ENCODE measurements around the gene NNMT.

NNMT gene

DNA sequence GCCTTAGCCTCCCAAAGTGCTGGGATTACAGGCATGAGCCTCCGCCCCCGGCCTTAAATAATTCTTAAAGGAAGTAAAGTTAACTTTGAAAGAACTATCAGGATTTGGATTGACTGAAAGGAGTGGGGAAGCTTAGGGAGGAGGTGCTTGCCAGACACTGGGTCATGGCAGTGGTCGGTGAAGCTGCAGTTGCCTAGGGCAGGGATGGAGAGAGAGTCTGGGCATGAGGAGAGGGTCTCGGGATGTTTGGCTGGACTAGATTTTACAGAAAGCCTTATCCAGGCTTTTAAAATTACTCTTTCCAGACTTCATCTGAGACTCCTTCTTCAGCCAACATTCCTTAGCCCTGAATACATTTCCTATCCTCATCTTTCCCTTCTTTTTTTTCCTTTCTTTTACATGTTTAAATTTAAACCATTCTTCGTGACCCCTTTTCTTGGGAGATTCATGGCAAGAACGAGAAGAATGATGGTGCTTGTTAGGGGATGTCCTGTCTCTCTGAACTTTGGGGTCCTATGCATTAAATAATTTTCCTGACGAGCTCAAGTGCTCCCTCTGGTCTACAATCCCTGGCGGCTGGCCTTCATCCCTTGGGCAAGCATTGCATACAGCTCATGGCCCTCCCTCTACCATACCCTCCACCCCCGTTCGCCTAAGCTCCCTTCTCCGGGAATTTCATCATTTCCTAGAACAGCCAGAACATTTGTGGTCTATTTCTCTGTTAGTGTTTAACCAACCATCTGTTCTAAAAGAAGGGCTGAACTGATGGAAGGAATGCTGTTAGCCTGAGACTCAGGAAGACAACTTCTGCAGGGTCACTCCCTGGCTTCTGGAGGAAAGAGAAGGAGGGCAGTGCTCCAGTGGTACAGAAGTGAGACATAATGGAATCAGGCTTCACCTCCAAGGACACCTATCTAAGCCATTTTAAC is at the start of gene NNMT:
NNMT (plus strand) TSS at position 724 of the 929 bp plus-strand sequence; CDS start at position 882, 158 bp downstream.
- Histone ChIP-seq H2AFZ (ENCODE audit: low read depth, low read length) (no peak within 1 kb of the TSS), H3K9me3 (ENCODE audit: low read length) (no peaks in the 10 kb centered on the region), H3K36me3 (ENCODE audit: insufficient read depth, low read length) (no peaks in the 10 kb centered on the region), H3K4me1 (ENCODE audit: insufficient read depth, low read length) (peaks cover 2% of the 10 kb centered on the region), H3K27me3 (ENCODE audit: insufficient read depth, low read length) (no peaks in the 10 kb centered on the region), H3K4me3 (ENCODE audit: low read length) (no peak within 1 kb of the TSS)

DNA sequence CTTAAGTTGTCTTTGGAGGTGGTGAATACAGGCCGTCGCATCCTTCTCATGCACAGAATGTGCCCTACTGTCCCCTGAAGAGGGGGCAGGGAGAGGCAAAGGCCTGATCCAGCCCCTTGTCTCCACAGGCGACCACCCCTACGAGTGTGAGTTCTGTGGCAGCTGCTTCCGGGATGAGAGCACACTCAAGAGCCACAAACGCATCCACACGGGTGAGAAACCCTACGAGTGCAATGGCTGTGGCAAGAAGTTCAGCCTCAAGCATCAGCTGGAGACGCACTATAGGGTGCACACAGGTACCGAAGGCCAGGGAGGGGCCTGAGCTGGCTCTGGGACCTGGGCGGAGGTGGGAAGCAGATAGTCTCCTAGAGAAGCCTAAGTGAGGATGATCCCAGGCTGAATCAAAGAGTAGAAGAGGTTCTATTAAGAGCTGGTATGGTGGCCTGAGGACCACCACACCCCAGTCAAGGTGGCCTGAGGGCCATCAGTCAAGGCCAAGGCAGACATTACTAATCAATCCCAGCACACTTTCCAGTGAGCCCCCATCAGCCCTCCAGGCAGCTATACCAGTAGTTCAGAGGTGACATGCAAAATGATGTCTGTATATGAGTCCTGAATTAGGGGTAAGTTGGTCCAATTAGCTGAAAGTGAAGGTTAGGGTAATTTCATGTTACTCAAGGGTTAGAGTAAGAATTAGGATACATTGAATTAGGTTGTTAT is 49.0 kb upstream of the NNMT start:
- Histone ChIP-seq H3K4me1 (ENCODE audit: insufficient read depth, low read length) (peaks cover 13% of the 10 kb centered on the region), H3K36me3 (ENCODE audit: insufficient read depth, low read length) (peaks cover 49% of the 10 kb centered on the region), H3K9me3 (ENCODE audit: low read length) (no peaks in the 10 kb centered on the region), H3K4me3 (ENCODE audit: low read length) (no peak overlapping the region), H2AFZ (ENCODE audit: low read depth, low read length) (no peak overlapping the region), H3K27me3 (ENCODE audit: insufficient read depth, low read length) (no peaks in the 10 kb centered on the region)

GRCh38 chr11:114250180-114250579 is 46.0 kb upstream of the NNMT start:
- Histone ChIP-seq H2AFZ (ENCODE audit: low read depth, low read length) (no peak overlapping the region), H3K36me3 (ENCODE audit: insufficient read depth, low read length) (peaks cover 44% of the 10 kb centered on the region), H3K27me3 (ENCODE audit: insufficient read depth, low read length) (no peaks in the 10 kb centered on the region), H3K4me3 (ENCODE audit: low read length) (no peak overlapping the region), H3K9me3 (ENCODE audit: low read length) (no peaks in the 10 kb centered on the region), H3K4me1 (ENCODE audit: insufficient read depth, low read length) (peaks cover 12% of the 10 kb centered on the region)

DNA sequence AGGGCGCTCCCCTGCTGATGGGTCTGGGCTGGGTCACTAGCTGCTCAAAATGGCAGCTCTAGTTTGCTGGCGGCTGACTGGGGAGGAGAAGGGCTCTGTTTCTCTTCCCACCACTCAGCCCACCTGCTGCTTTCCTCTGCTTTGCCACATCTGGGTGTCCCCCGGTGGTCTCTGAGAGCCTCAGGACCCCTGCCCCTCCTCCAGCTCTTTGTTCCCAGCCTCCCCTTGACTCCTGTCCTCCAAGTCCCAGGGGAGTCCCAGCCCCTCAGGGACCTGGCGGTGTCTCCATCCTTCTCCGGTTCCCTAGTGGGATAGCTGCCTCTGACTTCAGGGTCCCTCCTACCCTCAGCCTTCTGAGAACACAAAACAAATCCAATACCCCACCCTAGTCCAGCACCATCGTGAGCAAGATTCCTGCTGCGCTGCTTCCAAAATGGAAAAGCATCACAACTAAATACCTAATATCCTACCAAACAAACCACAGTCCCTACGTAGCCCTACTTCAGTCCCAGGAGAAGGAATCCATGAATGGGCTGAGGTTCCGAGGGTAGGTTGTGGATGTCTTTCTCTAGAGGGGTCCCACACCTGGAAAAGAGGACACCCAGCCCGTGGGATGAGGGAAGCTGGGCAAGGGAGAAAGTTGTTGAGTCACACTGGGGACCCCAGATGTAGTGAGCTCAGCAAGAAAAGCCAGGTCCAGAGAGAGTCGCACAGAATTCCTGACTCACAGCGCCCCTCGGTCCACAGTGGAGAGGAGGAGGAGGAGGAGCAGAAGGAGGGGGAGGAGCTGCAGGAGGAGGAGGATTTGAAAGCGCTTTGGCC is 45.0 kb upstream of the NNMT start:
- no peak overlapping the region for H3K4me3 ChIP-seq (ENCODE audit: low read length)
- no peaks in the 10 kb centered on the region for H3K27me3 ChIP-seq (ENCODE audit: insufficient read depth, low read length)
- peaks cover 22% of the 10 kb centered on the region for H3K4me1 ChIP-seq (ENCODE audit: insufficient read depth, low read length)
- no peaks in the 10 kb centered on the region for H3K9me3 ChIP-seq (ENCODE audit: low read length)
- peaks cover 40% of the 10 kb centered on the region for H3K36me3 ChIP-seq (ENCODE audit: insufficient read depth, low read length)
- no peak overlapping the region for H2AFZ ChIP-seq (ENCODE audit: low read depth, low read length)

GRCh38 chr11:114251815-114252337 is 44.3 kb upstream of the NNMT start:
- Histone ChIP-seq H3K36me3 (ENCODE audit: insufficient read depth, low read length) (peaks cover 35% of the 10 kb centered on the region), H3K27me3 (ENCODE audit: insufficient read depth, low read length) (no peaks in the 10 kb centered on the region), H3K4me3 (ENCODE audit: low read length) (no peak overlapping the region), H3K4me1 (ENCODE audit: insufficient read depth, low read length) (peaks cover 29% of the 10 kb centered on the region), H3K9me3 (ENCODE audit: low read length) (no peaks in the 10 kb centered on the region), H2AFZ (ENCODE audit: low read depth, low read length) (no peak overlapping the region)

DNA sequence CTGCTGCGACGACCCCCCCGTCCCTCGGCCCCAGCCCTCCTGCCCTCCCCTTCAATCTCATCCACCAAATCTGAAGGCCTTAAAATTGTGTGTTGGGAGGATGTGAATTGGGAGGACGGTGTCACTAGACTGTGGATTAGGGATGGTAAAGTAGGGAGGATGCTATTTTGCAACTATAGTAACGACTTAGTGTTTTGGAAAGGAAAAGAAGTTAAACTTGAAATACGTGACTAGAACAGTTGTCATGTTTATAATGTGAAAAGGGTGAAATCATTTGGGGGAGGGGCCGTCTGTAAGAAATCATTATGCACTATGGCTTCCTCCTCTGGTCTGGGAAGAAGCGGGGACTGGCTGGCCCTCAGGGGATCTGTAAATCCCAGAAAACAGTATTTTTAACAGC is 43.4 kb upstream of the NNMT start:
- Histone ChIP-seq H3K36me3 (ENCODE audit: insufficient read depth, low read length) (peaks cover 27% of the 10 kb centered on the region), H3K9me3 (ENCODE audit: low read length) (no peaks in the 10 kb centered on the region), H3K4me3 (ENCODE audit: low read length) (no peak overlapping the region), H3K27me3 (ENCODE audit: insufficient read depth, low read length) (no peaks in the 10 kb centered on the region), H3K4me1 (ENCODE audit: insufficient read depth, low read length) (peaks cover 37% of the 10 kb centered on the region), H2AFZ (ENCODE audit: low read depth, low read length) (no peak overlapping the region)

GRCh38 chr11:114253771-114254170 is 42.4 kb upstream of the NNMT start:
- Histone ChIP-seq H3K4me3 (ENCODE audit: low read length) (no peak overlapping the region), H3K36me3 (ENCODE audit: insufficient read depth, low read length) (peaks cover 20% of the 10 kb centered on the region), H2AFZ (ENCODE audit: low read depth, low read length) (no peak overlapping the region), H3K9me3 (ENCODE audit: low read length) (no peaks in the 10 kb centered on the region), H3K4me1 (ENCODE audit: insufficient read depth, low read length) (peaks cover 46% of the 10 kb centered on the region), H3K27me3 (ENCODE audit: insufficient read depth, low read length) (no peaks in the 10 kb centered on the region)

DNA sequence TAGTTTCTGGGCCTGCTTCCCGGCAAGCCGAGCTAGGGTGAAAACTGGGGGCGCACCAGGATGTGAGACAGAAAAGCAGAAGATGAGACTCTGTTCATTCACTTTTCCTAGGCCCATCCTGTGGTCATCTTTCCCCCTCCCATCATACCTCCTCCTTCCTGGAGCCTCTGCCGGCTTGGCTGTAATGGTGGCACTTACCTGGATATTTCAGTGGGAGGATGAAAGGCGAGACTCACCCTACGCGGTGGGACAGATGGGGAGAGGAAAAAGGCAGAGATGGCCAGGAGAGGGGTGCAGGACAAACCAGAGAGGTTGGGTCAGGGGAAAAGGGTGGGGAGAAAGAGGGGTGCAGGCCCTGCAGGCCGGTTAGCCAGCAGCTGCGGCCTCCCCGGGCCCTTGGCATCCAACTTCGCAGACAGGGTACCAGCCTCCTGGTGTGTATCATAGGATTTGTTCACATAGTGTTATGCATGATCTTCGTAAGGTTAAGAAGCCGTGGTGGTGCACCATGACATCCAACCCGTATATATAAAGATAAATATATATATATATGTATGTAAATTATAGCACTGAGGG is 41.5 kb upstream of the NNMT start:
- peaks cover 20% of the 10 kb centered on the region for H3K36me3 ChIP-seq (ENCODE audit: insufficient read depth, low read length)
- H3K4me3 ChIP-seq (ENCODE audit: low read length): no peak overlapping the region
- no peaks in the 10 kb centered on the region for H3K27me3 ChIP-seq (ENCODE audit: insufficient read depth, low read length)
- H3K4me1 ChIP-seq (ENCODE audit: insufficient read depth, low read length): peaks cover 52% of the 10 kb centered on the region
- no peak overlapping the region for H2AFZ ChIP-seq (ENCODE audit: low read depth, low read length)
- no peaks in the 10 kb centered on the region for H3K9me3 ChIP-seq (ENCODE audit: low read length)

GRCh38 chr11:114255289-114255688 is 40.9 kb upstream of the NNMT start:
- Histone ChIP-seq H3K4me1 (ENCODE audit: insufficient read depth, low read length) (peaks cover 58% of the 10 kb centered on the region), H3K4me3 (ENCODE audit: low read length) (no peak overlapping the region), H2AFZ (ENCODE audit: low read depth, low read length) (no peak overlapping the region), H3K36me3 (ENCODE audit: insufficient read depth, low read length) (peaks cover 14% of the 10 kb centered on the region), H3K27me3 (ENCODE audit: insufficient read depth, low read length) (no peaks in the 10 kb centered on the region), H3K9me3 (ENCODE audit: low read length) (no peaks in the 10 kb centered on the region)

DNA sequence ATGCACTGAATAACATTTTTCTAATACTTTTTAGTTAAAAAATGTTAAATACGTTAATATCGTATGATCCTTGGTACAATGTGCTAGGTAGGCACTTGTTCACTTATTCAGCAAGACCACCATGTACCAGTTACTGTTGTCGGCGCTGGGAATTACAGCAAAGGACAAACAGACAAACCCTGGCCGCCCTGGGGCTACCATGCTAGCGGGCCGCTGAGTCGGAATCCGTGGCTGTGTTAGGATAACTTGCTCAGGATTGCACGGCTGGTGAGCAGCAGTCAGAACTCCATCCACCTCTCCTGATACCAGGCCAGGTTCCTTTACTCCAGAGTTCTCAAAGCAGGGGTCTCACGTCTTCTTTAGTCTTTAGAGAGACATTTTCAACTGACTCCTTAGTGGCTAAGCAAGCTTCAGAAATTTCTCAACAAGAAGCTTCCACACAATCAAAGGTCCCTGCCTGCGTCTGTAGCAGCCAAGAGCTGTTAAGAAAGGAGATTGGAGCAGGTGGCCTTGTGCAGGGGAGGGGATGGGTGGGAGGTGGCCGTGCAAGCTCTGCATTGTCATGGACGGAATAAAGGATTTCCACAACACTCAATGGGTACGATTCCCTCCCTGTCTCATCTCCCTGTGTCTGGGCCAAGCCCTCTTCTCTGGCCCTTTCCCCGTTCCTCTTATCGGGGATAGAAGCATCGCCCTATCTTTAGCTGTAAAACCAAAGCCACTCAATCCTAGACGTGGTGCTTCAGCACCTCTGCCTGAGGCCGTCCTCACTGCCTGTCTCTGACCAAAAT is 39.8 kb upstream of the NNMT start:
- Histone ChIP-seq H3K4me1 (ENCODE audit: insufficient read depth, low read length) (peaks cover 64% of the 10 kb centered on the region), H3K27me3 (ENCODE audit: insufficient read depth, low read length) (no peaks in the 10 kb centered on the region)

GRCh38 chr11:114256967-114257286 is 39.3 kb upstream of the NNMT start:
- Histone ChIP-seq H3K4me1 (ENCODE audit: insufficient read depth, low read length) (peaks cover 64% of the 10 kb centered on the region), H3K36me3 (ENCODE audit: insufficient read depth, low read length) (no peaks in the 10 kb centered on the region), H3K4me3 (ENCODE audit: low read length) (no peak overlapping the region), H3K9me3 (ENCODE audit: low read length) (no peaks in the 10 kb centered on the region), H3K27me3 (ENCODE audit: insufficient read depth, low read length) (no peaks in the 10 kb centered on the region), H2AFZ (ENCODE audit: low read depth, low read length) (no peak overlapping the region)

More for the DNA sequence above, 39.8 kb upstream of the NNMT start:
- H3K36me3 ChIP-seq (ENCODE audit: insufficient read depth, low read length): peaks cover 3% of the 10 kb centered on the region
- no peaks in the 10 kb centered on the region for H3K9me3 ChIP-seq (ENCODE audit: low read length)
- H3K4me3 ChIP-seq (ENCODE audit: low read length): no peak overlapping the region
- no peak overlapping the region for H2AFZ ChIP-seq (ENCODE audit: low read depth, low read length)

Data from neuron (in vitro differentiated cells).